Spleen (tissue), 13 donors: ENCODE measurements around the gene ARTN. TPM values are rescaled to one million over a fixed set of nuclear protein-coding genes. Genes with fewer than 3 reads are reported as not detected.

Experiments used
- DNase-seq: peaks from one replicate; pipeline ENCODE4 v3.0.0-alpha.2; 2020
- H3K27ac ChIP-seq, 8 donors: fragments of 200-600 bp; sonication (generic) in 7 of 8; 1 replicate in 4 of 8; 2 replicates in 4 of 8; pipeline versions ENCODE4 v1.5.0 to v1.8.0; 2016 to 2021; ENCODE audit warnings: inconsistent platforms in 4 of 8, mild to moderate bottlenecking in 4 of 8, moderate library complexity in 1 of 8
- H3K27me3 ChIP-seq, 7 donors: fragments of 200-600 bp; sonication (generic) in 6 of 7; replicated peaks in 1 of 7; 1 replicate in 4 of 7; 2 replicates in 3 of 7; pipeline versions ENCODE4 v1.5.0 to v1.8.0; 2016 to 2021; ENCODE audit warnings: inconsistent platforms in 3 of 7, mild to moderate bottlenecking in 1 of 7
- H3K36me3 ChIP-seq, 6 donors: fragments of 200-600 bp; sonication (generic) in 5 of 6; 1 replicate in 4 of 6; 2 replicates in 2 of 6; pipeline versions ENCODE4 v1.5.0 to v1.8.0; 2016 to 2021; ENCODE audit warnings: inconsistent platforms in 2 of 6
- H3K4me1 ChIP-seq, 6 donors: fragments of 200-600 bp; sonication (generic) in 5 of 6; 1 replicate in 3 of 6; 2 replicates in 3 of 6; pipeline versions ENCODE4 v1.5.0 to v1.8.0; 2016 to 2021; ENCODE audit warnings: inconsistent platforms in 3 of 6
- H3K4me3 ChIP-seq, 8 donors: fragments of 200-600 bp; sonication (generic) in 7 of 8; 1 replicate in 4 of 8; 2 replicates in 4 of 8; pipeline versions ENCODE4 v1.5.0 to v1.8.0; 2016 to 2021; ENCODE audit warnings: inconsistent platforms in 4 of 8, mild to moderate bottlenecking in 4 of 8, moderate library complexity in 2 of 8
- H3K9me3 ChIP-seq, 8 donors: fragments of 200-600 bp; sonication (generic) in 7 of 8; 1 replicate in 4 of 8; 2 replicates in 4 of 8; pipeline versions ENCODE4 v1.5.0 to v1.8.0; 2016 to 2021; ENCODE audit warnings: inconsistent platforms in 4 of 8
- POLR2A ChIP-seq, 3 donors: fragments of 450-650 bp; IDR thresholded peaks; one replicate each; pipeline ENCODE4 v1.5.1; 2017; ENCODE audit warnings: antibody characterized with exemption in 3 of 3, mild to moderate bottlenecking in 1 of 3
- POLR2AphosphoS5 ChIP-seq, 3 donors: sonication (generic); formaldehyde crosslinking; IDR thresholded peaks; one replicate each; pipeline ENCODE4 v1.5.1; 2017; ENCODE audit warnings: antibody characterized with exemption in 3 of 3
- WGBS, 5 donors: extraction: QIAGEN DNeasy Blood & Tissue Kit in 3 of 5; methylation state at CpG; one replicate each; pipeline versions ENCODE4 v1.1.5 to v1.1.7; 2013 to 2018; 5-methylcytosine and 5-hydroxymethylcytosine counted together
- intact Hi-C: fragments of 100-400 bp; cut with DNase I; formaldehyde crosslinking; loops from one replicate; pipeline ENCODE4 v1.15.0; 2023; ENCODE audit warnings: low total_unique reads
- long read RNA-seq, 2 donors: transcript quantifications; one replicate each; lab custom pipeline, GENCODE V29; 2026
- polyA plus RNA-seq, 3 donors: library from polyadenylated mRNA; stranded (reverse); fragments of 200-250 nt; gene quantifications; one replicate each; pipeline ENCODE4 v1.2.1, GENCODE V29; 2013
- total RNA-seq, 7 donors: library from RNA; depleted of rRNA in 3 of 7; stranded (reverse); fragments of >200 nt in 3 of 7; fragmentation: NEBNext Ultra II Directional in 4 of 7; extraction: Animal tissue kit (Norgen Biotek cat#: 25700) in 4 of 7; gene quantifications; one replicate each; pipeline versions ENCODE4 v1.1.0 to v1.2.1, GENCODE V29; 2016 to 2021
- TF ChIP-seq, protein P1 (sequence below), 11 experiments: fragments of 200-600 bp in 7 of 11; fragments of 450-650 bp in 4 of 11; sonication (generic) in 4 of 11; IDR thresholded peaks in 8 of 11; conservative IDR thresholded peaks in 3 of 11; 1 replicate in 7 of 11; 2 replicates in 4 of 11; pipeline versions ENCODE4 v1.4.0 to v1.8.0; 2016 to 2021; ENCODE audit warnings: antibody characterized with exemption in 11 of 11, inconsistent platforms in 4 of 11, mild to moderate bottlenecking in 1 of 11
- donor health status: healthy with polysubstance abuse.
- donor health status: DM: no; HTN: no; CAD: no; lungs with moderate emphysema.
- donor health status: DM: no; HTN: no; CAD: no.
- donor health status: Bipolar disorder and iron deficiency.
- donor health status: healthy.
- donor health status: DM: no; HTN: no; CAD: no.
- donor health status: DM: yes; HTN: yes; CAD: no.

The ARTN gene, protein sequence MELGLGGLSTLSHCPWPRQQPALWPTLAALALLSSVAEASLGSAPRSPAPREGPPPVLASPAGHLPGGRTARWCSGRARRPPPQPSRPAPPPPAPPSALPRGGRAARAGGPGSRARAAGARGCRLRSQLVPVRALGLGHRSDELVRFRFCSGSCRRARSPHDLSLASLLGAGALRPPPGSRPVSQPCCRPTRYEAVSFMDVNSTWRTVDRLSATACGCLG
- total RNA-seq (1 to 10 TPM in 1 of 7 donors, under 1 TPM in 2, not detected in 4; 0.63 to 2.1 (median 0.81) TPM), polyA plus RNA-seq (1 to 10 TPM in 1 of 3 donors, under 1 TPM in 2; 0.35 to 1.2 (median 0.52) TPM)
- long read RNA-seq, donor 1: 0 reads
- long read RNA-seq, donor 2, partial matches to known transcripts: 0 of 1 reads
- long read RNA-seq, donor 2, other reads (novel, unspliced or antisense): 0 of 1 reads

DNA sequence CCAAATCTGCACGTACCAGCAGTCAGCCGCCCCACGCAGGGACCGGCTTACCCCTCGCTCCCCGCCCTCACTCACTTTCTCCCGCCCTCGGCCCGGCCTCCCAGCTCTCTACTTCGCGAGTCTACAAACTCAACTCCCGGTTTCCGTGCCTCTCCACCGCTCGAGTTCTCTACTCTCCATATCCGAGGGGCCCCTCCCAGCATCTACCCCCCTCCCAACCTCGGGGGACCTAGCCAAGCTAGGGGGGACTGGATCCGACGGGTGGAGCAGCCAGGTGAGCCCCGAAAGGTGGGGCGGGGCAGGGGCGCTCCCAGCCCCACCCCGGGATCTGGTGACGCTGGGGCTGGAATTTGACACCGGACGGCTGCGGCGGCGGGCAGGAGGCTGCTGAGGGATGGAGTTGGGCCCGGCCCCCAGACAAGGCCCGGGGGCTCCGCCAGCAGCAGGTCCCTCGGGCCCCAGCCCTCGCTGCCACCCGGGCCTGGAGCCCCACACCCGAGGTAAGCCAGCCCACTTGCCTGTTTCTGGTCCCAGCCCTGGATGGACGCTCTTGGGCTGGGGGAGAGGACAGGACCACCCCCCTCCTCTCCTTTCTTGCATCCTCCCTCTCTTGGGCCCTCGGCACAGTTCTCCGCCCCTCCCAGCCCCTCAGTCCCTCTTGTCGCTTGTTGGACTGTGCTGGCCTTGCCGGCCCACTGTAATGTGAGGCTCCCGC is at the start of gene ARTN:
Gene ARTN, plus strand, starts transcription at position 416 of the 715 bp plus-strand sequence. CDS start 1,856 bp downstream, outside the sequence.
- no peak for DNase-seq
- Histone ChIP-seq H3K27me3 (peaks cover 0 to 47% (median 31%) of the 10 kb centered on the region in 7 donors), H3K9me3 (no peaks in the 10 kb centered on the region), H3K27ac (no peak within 1 kb of the TSS), H3K4me1 (peaks cover 7 to 41% (median 34%) of the 10 kb centered on the region in 6 donors), H3K36me3 (peaks cover 0 to 12% (median 2%) of the 10 kb centered on the region in 6 donors), H3K4me3 (peak within 1 kb of the TSS in 4 of 8 donors; percentile 10 to 52 (median 20))
- intact Hi-C loops: loop anchor here (5.0 to 10.0 kb wide), 2 partner anchors 171 to 409 kb away; no protein-coding TSS in a partner anchor
- 5 to 11% (median 8%) methylated on average over 32 to 42 of the region's 42 CpGs for WGBS, 5 donors
- TF ChIP-seq POLR2AphosphoS5 (IDR thresholded peaks at IDR 0.05): peak in 1 of 3 donors; percentile 19
- TF ChIP-seq POLR2A (IDR thresholded peaks at IDR 0.05): no peak

DNA sequence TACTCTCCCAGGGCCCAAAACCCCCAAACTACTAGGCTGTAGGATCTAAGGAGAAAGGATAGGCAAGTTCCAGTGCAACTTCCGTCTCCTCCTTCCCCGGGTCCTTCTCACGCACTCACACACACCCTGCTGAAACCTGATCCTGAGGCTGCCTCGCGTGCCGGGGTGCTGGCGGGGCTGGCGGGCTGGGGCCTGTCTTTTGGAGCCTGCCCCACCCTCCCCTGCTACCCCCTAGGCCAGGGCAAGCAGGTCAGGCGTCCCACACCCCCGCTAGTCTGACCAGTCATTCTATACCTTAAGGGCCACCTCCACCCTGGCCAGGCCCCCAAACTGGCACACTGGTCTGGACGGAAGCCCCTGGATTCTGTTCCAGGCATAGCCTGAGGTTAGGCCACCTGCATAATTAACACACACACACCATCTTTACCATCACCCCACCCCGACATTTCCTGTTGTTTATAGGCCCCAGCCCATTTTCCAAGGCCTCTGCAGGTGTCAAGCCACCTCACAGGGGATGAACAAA is 48.3 kb upstream of the ARTN start:
- H3K27ac ChIP-seq: no peak overlapping the region
- no peaks in the 10 kb centered on the region for H3K27me3 ChIP-seq
- no peaks in the 10 kb centered on the region for H3K4me1 ChIP-seq
- H3K4me3 ChIP-seq: no peak overlapping the region
- H3K36me3 ChIP-seq: peaks cover 0 to 31% (median 0%) of the 10 kb centered on the region in 6 donors
- DNase-seq: no peak
- TF ChIP-seq POLR2A (IDR thresholded peaks at IDR 0.05): no peak
- TF ChIP-seq, protein P1, sequence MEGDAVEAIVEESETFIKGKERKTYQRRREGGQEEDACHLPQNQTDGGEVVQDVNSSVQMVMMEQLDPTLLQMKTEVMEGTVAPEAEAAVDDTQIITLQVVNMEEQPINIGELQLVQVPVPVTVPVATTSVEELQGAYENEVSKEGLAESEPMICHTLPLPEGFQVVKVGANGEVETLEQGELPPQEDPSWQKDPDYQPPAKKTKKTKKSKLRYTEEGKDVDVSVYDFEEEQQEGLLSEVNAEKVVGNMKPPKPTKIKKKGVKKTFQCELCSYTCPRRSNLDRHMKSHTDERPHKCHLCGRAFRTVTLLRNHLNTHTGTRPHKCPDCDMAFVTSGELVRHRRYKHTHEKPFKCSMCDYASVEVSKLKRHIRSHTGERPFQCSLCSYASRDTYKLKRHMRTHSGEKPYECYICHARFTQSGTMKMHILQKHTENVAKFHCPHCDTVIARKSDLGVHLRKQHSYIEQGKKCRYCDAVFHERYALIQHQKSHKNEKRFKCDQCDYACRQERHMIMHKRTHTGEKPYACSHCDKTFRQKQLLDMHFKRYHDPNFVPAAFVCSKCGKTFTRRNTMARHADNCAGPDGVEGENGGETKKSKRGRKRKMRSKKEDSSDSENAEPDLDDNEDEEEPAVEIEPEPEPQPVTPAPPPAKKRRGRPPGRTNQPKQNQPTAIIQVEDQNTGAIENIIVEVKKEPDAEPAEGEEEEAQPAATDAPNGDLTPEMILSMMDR (IDR thresholded peaks at IDR 0.05 in 8 of 11, conservative IDR thresholded peaks at IDR 0.05 in 3 of 11): no peak
- TF ChIP-seq POLR2AphosphoS5 (IDR thresholded peaks at IDR 0.05): no peak
- WGBS, 5 donors: 89 to 96% (median 92%) methylated on average over 12 of the region's 12 CpGs
- no peaks in the 10 kb centered on the region for H3K9me3 ChIP-seq
- intact Hi-C loops: no loop called here

DNA sequence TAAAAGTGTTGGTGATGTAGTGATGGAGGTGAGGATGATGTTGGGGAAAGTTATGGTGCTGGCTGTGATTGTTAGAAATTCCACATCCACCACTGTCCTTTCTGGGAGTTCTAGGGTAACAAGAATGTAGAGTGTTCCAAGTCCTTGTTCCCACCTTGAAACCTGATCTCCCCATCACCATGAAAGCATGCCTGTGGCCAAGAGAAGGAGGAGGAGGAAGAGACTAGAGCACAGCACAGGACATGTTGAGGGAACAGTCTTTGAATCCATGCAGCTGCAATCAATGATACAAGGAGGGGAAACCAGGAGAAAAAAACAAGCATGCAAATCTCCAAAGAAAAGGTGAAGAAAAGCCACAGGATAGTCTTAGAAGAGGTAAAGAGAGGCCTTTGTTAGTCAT is 45.9 kb upstream of the ARTN start:
- no peak for DNase-seq
- H3K27me3 ChIP-seq: no peaks in the 10 kb centered on the region

DNA sequence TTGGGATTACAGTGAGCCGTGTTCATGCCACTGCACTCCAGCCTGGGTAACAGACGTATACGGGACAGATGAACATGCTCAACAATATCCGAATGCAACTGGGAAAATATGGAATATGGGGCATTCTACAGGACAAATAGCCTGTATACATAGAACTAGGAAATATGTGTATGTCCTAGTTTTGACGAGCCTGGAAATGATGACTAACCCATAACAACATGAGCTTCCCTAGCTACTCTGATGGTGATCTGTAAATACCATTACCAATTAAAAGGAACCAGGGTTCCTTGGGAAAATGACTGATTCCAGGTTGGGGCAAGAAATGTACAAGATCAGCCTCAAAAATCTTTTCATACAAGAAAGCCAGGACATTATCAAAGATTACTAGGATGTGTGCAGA is 42.8 kb upstream of the ARTN start:
- WGBS, 5 donors: 91 to 96% (median 94%) methylated on average over 5 of the region's 5 CpGs
- intact Hi-C loops: no loop called here

More for the DNA sequence above, 45.9 kb upstream of the ARTN start:
- H3K9me3 ChIP-seq: no peaks in the 10 kb centered on the region
- no peaks in the 10 kb centered on the region for H3K4me1 ChIP-seq
- intact Hi-C loops: no loop called here
- H3K36me3 ChIP-seq: peaks cover 0 to 14% (median 0%) of the 10 kb centered on the region in 6 donors
- no peak for TF ChIP-seq POLR2A (IDR thresholded peaks at IDR 0.05)
- TF ChIP-seq POLR2AphosphoS5 (IDR thresholded peaks at IDR 0.05): no peak
- TF ChIP-seq, protein P1 (IDR thresholded peaks at IDR 0.05 in 8 of 11, conservative IDR thresholded peaks at IDR 0.05 in 3 of 11): no peak
- H3K27ac ChIP-seq: no peak overlapping the region
- no peak overlapping the region for H3K4me3 ChIP-seq

More for the DNA sequence above, 42.8 kb upstream of the ARTN start:
- H3K36me3 ChIP-seq: peaks cover 0 to 22% (median 7%) of the 10 kb centered on the region in 6 donors
- H3K4me3 ChIP-seq: no peak overlapping the region
- no peaks in the 10 kb centered on the region for H3K9me3 ChIP-seq
- no peaks in the 10 kb centered on the region for H3K4me1 ChIP-seq
- no peak for DNase-seq
- no peak overlapping the region for H3K27ac ChIP-seq
- no peaks in the 10 kb centered on the region for H3K27me3 ChIP-seq
- TF ChIP-seq POLR2A (IDR thresholded peaks at IDR 0.05) (no peak), POLR2AphosphoS5 (IDR thresholded peaks at IDR 0.05) (no peak)
- TF ChIP-seq, protein P1 (IDR thresholded peaks at IDR 0.05 in 8 of 11, conservative IDR thresholded peaks at IDR 0.05 in 3 of 11): no peak
